ENCODE results near the gene SPIRE2. TPM values are rescaled to one million over a fixed set of nuclear protein-coding genes. Genes with fewer than 3 reads are reported as not detected.
A peak's percentile ranks its signal among the peaks of the same experiment; 100 is the strongest.
"Not testable (repeated sequence)": the region's sequence is repeated elsewhere in the genome, so short reads cannot be mapped to it uniquely, and the experiment has no call there.

The SPIRE2 gene
- total RNA-seq, 1 donor from 2014 or later: 14.7 TPM

DNA sequence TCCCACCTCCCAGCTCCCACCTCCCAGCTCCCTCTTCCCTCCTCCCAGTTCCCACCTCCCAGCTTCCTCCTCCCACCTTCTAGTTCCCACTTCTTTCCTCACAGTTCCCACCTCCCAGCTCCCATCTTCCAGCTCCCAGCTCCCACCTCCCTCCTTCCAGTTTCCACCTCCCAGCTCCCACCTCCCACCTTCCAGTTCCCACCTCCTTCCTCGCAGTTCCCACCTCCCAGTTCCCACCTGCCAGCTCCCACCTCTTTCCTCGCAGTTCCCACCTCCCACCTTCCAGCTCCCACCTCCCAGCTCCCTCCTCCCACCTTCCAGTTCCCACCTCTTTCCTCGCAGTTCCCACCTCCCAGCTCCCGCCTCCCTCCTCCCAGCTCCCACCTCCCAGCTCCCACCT, 80.0 kb downstream of the SPIRE2 start:
- DNase-seq (ENCODE audit: low spot score in 2 of 2) (no peak), FAIRE-seq (no peak)

- peak; percentile 77 to 87 for DNase-seq (ENCODE audit: low spot score in 2 of 2)
- no peak for FAIRE-seq
These were observed 81.8 kb downstream of the SPIRE2 start for GRCh38 chr16:89909777-89910716.

DNA sequence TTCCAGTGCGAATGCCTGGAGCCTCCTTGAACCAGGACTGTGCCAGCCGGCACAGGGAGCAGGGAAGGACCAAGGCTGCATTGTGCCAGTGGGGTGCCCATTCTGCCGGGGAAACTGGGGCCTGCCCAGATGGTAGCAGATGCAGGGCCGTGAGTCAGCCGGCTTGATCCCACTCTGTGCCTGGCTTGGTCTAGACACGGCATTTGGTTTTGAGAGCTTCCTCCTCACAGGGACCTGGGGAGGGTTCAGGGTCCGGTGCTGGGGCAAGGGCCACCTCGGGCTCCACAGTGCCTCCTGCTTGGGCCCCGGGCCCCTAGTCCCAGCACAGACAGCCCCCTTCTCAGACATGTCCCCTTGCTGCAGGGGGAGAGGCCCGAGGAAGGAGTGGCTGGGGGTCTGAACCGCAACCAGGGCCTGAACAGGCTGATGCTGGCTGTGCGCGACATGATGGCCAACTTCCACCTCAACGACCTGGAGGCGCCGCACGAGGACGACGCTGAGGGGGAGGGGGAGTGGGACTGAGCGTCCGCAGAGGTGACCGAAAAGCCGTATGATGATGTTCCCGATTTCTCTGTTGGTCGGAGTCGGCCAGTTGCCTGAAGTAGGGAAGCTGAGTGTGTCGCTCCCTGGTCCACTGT, 82.6 kb downstream of the SPIRE2 start:
- FAIRE-seq (no peak), DNase-seq (ENCODE audit: low spot score in 2 of 2) (no peak)

- no peak for DNase-seq (ENCODE audit: low spot score in 2 of 2)
- no peak for FAIRE-seq
These were observed 83.1 kb downstream of the SPIRE2 start for GRCh38 chr16:89911375-89911774.

- DNase-seq (ENCODE audit: low spot score in 2 of 2): no peak
- no peak for FAIRE-seq
These were observed 83.9 kb downstream of the SPIRE2 start for GRCh38 chr16:89912143-89912542.

DNA sequence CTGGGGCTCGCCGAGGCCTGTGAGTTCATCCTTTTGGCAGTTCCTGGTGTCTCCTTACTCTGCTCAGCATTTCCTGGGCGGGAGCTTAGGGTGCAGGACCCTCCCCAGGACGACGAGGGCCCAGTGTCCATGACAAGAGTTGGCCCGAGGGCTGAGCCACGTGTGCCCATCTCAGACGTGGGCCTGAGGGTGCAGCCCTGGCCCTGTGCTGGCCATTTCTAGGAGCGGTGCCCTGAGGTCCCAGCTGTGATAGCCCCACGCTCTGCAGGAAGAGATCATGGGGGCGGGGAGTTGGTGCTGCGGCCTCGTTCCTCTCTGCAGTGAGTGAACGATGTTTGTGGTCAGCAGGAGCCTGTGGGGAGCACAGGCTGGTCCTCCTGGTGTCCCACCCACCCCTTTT, 84.4 kb downstream of the SPIRE2 start:
- FAIRE-seq: no peak
- no peak for DNase-seq (ENCODE audit: low spot score in 2 of 2)

DNA sequence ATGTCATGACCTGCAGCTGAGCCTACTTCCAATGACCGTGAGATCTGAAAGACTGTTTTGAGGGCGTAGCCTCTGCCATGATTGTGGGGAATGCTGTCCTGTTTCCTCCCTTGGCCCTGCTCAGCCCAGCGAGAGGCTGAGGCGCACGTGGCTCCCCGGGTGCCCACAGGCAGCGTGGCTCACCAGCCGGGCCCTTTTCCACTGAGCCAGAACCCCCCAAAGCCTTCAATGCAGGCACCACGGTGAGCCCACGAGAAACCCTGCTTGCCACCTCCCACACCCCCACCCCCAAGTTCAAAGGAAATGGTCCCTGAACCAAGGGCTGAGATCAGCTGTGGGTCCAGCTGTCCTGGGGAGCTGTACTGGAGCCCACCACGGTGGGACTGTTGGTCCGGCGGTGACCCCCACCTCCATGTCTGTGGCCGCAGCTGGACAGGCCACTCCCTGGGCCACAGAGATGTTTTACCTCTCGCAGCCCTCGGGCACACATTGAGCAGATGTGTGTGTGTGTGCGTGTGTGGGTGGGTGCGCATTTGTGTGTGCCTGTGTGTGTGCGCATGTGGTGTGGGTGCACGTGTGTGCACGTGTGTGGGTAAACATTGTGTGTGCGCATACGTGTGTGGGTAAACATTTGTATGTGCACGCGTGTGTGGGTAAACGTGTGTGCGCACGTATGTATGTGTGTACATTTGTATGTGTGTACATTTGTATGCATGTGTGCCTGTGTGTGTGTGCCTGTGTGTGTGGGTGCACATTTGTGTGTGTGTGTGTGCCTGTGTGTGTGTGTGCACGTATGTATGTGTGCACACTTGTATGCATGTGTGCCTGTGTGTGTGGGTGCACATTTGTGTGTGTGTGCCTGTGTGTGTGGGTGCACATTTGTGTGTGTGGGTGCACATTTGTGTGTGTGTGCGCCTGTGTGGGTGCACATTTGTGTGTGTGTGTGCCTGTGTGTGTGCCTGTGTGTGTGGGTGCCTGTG, 85.4 kb downstream of the SPIRE2 start:
- FAIRE-seq (no peak), DNase-seq (ENCODE audit: low spot score in 2 of 2) (no peak)

DNA sequence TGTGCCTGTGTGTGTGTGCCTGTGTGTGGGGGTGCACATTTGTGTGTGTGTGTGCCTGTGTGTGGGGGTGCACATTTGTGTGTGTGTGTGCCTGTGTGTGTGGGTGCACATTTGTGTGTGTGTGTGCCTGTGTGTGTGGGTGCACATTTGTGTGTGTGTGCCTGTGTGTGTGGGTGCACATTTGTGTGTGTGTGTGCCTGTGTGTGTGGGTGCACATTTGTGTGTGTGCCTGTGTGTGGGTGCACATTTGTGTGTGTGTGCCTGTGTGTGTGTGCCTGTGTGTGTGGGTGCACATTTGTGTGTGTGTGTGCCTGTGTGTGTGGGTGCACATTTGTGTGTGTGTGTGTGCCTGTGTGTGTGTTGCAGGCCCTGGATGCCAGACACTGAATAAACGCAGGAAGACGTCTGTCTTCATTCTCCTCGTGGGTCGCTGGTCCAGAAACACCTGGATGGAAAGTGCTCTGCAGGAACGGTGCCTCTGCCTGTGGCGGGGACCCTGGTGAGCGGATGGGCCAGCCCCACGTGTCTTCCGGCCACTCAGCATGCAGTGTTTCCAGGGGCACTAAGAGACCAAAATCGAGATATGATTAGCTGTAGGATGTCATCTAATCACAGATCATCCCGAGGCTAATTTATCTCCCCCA, 86.5 kb downstream of the SPIRE2 start:
- not testable (repeated sequence) for DNase-seq (ENCODE audit: low spot score in 2 of 2); FAIRE-seq

DNA sequence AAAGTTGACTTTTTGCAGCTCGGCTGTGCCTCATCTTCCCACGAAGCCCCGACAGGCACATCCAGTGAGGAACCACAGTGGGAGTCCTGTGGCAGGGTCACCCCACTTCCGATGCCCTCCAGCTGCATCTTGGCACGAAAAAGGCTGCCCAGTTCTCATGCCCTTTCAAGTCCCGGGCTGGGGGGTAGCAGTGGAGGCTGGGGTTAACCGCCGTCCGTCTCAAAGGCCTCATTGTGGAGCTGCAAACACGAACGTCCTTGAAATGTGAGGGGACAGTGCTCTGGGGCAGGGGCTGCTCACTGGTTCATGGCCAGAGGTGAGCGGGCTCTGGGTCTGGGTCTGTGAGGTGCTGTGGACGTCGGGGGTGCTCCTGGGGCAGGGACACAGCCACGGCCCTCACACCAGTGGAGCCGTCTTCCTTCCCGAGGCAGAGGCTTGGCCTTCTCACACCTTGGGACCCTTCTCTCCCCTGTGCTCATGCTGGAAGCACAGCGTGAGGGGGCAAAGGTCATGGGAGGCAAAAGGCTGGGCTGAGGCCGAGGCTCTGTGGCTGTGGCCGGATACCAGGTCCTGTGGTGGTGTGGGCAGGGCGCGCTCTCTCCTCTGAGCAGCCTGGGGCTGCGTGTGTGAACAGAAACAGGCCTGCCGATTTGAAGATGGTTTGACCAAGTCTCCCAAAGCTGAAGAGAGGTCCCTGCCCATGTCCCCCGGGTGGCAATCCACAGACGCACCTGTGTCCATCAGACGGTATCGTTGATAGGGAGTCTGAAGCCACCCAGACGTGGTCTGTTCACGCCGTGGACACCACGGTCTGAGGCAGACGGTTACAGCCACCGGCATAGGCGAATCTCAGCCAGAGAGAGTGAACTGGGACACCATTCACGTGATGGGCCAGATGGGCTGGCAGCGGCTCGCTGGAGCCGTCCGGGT, 87.3 kb downstream of the SPIRE2 start:
- FAIRE-seq (no peak), DNase-seq (ENCODE audit: low spot score in 2 of 2) (peak in 1 of 2 donors; percentile 29)

- DNase-seq (ENCODE audit: low spot score in 2 of 2): peak in 1 of 2 donors; percentile 58
- FAIRE-seq: no peak
These were observed 89.6 kb downstream of the SPIRE2 start for GRCh38 chr16:89917773-89918452.

GRCh38 chr16:89918453-89919347, 90.4 kb downstream of the SPIRE2 start, which contains the start of gene MC1R:
Gene MC1R (plus strand): TSS chr16:89918862. CDS start chr16:89919259, 397 bp downstream.
- DNase-seq (ENCODE audit: low spot score in 2 of 2) (no peak), FAIRE-seq (no peak)

DNA sequence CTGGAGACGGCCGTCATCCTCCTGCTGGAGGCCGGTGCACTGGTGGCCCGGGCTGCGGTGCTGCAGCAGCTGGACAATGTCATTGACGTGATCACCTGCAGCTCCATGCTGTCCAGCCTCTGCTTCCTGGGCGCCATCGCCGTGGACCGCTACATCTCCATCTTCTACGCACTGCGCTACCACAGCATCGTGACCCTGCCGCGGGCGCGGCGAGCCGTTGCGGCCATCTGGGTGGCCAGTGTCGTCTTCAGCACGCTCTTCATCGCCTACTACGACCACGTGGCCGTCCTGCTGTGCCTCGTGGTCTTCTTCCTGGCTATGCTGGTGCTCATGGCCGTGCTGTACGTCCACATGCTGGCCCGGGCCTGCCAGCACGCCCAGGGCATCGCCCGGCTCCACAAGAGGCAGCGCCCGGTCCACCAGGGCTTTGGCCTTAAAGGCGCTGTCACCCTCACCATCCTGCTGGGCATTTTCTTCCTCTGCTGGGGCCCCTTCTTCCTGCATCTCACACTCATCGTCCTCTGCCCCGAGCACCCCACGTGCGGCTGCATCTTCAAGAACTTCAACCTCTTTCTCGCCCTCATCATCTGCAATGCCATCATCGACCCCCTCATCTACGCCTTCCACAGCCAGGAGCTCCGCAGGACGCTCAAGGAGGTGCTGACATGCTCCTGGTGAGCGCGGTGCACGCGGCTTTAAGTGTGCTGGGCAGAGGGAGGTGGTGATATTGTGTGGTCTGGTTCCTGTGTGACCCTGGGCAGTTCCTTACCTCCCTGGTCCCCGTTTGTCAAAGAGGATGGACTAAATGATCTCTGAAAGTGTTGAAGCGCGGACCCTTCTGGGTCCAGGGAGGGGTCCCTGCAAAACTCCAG, 91.5 kb downstream of the SPIRE2 start:
- DNase-seq (ENCODE audit: low spot score in 2 of 2) (no peak), FAIRE-seq (no peak)

DNA sequence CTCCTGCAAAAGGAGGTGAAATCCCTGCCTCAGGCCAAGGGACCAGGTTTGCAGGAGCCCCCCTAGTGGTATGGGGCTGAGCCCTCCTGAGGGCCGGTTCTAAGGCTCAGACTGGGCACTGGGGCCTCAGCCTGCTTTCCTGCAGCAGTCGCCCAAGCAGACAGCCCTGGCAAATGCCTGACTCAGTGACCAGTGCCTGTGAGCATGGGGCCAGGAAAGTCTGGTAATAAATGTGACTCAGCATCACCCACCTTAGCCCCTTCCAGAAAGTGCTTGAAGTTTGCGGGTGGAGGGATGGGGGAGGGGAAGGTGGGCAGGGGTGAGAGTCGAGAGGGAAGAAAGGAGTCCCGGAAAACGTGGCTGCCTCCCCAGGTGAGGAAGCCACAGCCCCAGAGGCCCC, 92.4 kb downstream of the SPIRE2 start:
- no peak for DNase-seq (ENCODE audit: low spot score in 2 of 2)
- FAIRE-seq: no peak

All from frontal cortex (tissue), 4 donors.